CD14-positive monocyte (primary cell): ENCODE results near the gene GPHA2. TPM values are rescaled to one million over a fixed set of nuclear protein-coding genes. Genes with fewer than 3 reads are reported as not detected.
A peak's percentile ranks its signal among the peaks of the same experiment; 100 is the strongest.

Source experiments
- DNase-seq, 3 donors: peaks; one replicate each; pipeline ENCODE4 v3.0.0-alpha.2; 2011 to 2022
- H2AFZ ChIP-seq: 2 replicates; pipeline ENCODE4 v1.6.0; 2012; ENCODE audit warnings: mild to moderate bottlenecking, low read depth, low read length, inconsistent platforms; ENCODE audit not compliant: insufficient read depth, poor library complexity, severe bottlenecking
- H3K27ac ChIP-seq, 2 donors: 1 replicate in 1 of 2; 2 replicates in 1 of 2; pipeline ENCODE4 v1.5.1; 2012 to 2013; ENCODE audit warnings: low read length in 2 of 2, control low read depth in 1 of 2, inconsistent platforms in 1 of 2, low read depth in 1 of 2, mild to moderate bottlenecking in 1 of 2
- H3K27me3 ChIP-seq, 2 donors: one replicate each; pipeline versions ENCODE4 v1.6.0 to v1.6.1; 2011 to 2013; ENCODE audit warnings: low read length in 2 of 2; ENCODE audit not compliant: control insufficient read depth in 2 of 2, insufficient read depth in 2 of 2
- H3K36me3 ChIP-seq, 2 donors: replicated peaks in 1 of 2; 1 replicate in 1 of 2; 2 replicates in 1 of 2; pipeline versions ENCODE4 v1.5.1 to v1.6.1; 2012 to 2013; ENCODE audit warnings: low read length in 2 of 2, control low read depth in 1 of 2, inconsistent platforms in 1 of 2, mild to moderate bottlenecking in 1 of 2; ENCODE audit not compliant: insufficient read depth in 2 of 2, control insufficient read depth in 1 of 2
- H3K4me1 ChIP-seq, 2 donors: 1 replicate in 1 of 2; 2 replicates in 1 of 2; pipeline versions ENCODE4 v1.5.1 to v1.6.1; 2012 to 2013; ENCODE audit warnings: low read length in 2 of 2, control low read depth in 1 of 2, inconsistent platforms in 1 of 2, mild to moderate bottlenecking in 1 of 2, moderate library complexity in 1 of 2; ENCODE audit not compliant: insufficient read depth in 2 of 2, control insufficient read depth in 1 of 2
- H3K4me2 ChIP-seq: replicated peaks from 2 replicates; pipeline ENCODE3; 2012; ENCODE audit warnings: low read length, moderate library complexity, mild to moderate bottlenecking; ENCODE audit not compliant: poor library complexity, severe bottlenecking; ENCODE audit errors: extremely low read depth
- H3K4me3 ChIP-seq, 3 experiments: fragments of 200-600 bp in 1 of 3; sonication (generic) in 1 of 3; replicated peaks in 1 of 3; 1 replicate in 2 of 3; 2 replicates in 1 of 3; pipeline ENCODE4 v1.5.1; 2011 to 2013; ENCODE audit warnings: low read length in 3 of 3, mild to moderate bottlenecking in 3 of 3, control low read depth in 2 of 3, low read depth in 2 of 3, inconsistent platforms in 1 of 3, moderate library complexity in 1 of 3
- H3K79me2 ChIP-seq: 2 replicates; pipeline ENCODE4 v1.6.0; 2012; ENCODE audit warnings: mild to moderate bottlenecking, control low read depth, inconsistent platforms, low read length, moderate library complexity; ENCODE audit not compliant: insufficient read depth
- H3K9ac ChIP-seq: 2 replicates; pipeline ENCODE4 v1.6.0; 2017; ENCODE audit warnings: low read length, mild to moderate bottlenecking; ENCODE audit not compliant: insufficient read depth, poor library complexity, severe bottlenecking
- H3K9me3 ChIP-seq, 2 donors: replicated peaks in 1 of 2; 1 replicate in 1 of 2; 2 replicates in 1 of 2; pipeline versions ENCODE4 v1.5.1 to v1.6.1; 2012 to 2013; ENCODE audit warnings: low read length in 2 of 2, control low read depth in 1 of 2; ENCODE audit not compliant: control insufficient read depth in 1 of 2, insufficient read depth in 1 of 2
- H4K20me1 ChIP-seq: 2 replicates; pipeline ENCODE4 v1.6.0; 2012; ENCODE audit warnings: mild to moderate bottlenecking, low read length, control low read depth, moderate library complexity; ENCODE audit not compliant: insufficient read depth
- H3K27ac Mint-ChIP-seq, 7 donors: one replicate each; pipeline ENCODE4 v1.8.0; 2020; ENCODE audit warnings: mild to moderate bottlenecking in 7 of 7, mixed read lengths in 7 of 7, moderate library complexity in 6 of 7, inconsistent platforms in 2 of 7
- H3K27me3 Mint-ChIP-seq, 3 donors: one replicate each; pipeline ENCODE4 v1.8.0; 2021 to 2022; ENCODE audit warnings: low read depth in 3 of 3, mild to moderate bottlenecking in 3 of 3, mixed read lengths in 3 of 3, moderate library complexity in 3 of 3, inconsistent platforms in 1 of 3
- H3K36me3 Mint-ChIP-seq, 2 donors: one replicate each; pipeline ENCODE4 v1.8.0; 2020; ENCODE audit warnings: mixed read lengths in 2 of 2, inconsistent platforms in 1 of 2, mild to moderate bottlenecking in 1 of 2
- H3K4me1 Mint-ChIP-seq: one replicate; pipeline ENCODE4 v1.8.0; 2020; ENCODE audit warnings: mild to moderate bottlenecking, mixed read lengths
- H3K4me3 Mint-ChIP-seq, 2 donors: one replicate each; pipeline ENCODE4 v1.8.0; 2020; ENCODE audit warnings: mild to moderate bottlenecking in 2 of 2, mixed read lengths in 2 of 2, moderate library complexity in 1 of 2
- H3K9me3 Mint-ChIP-seq, 7 donors: one replicate each; pipeline ENCODE4 v1.8.0; 2020 to 2022; ENCODE audit warnings: mixed read lengths in 7 of 7, mild to moderate bottlenecking in 6 of 7, moderate library complexity in 6 of 7, inconsistent platforms in 2 of 7
- CTCF ChIP-seq: fragments of 200-600 bp; IDR thresholded peaks from one replicate; pipeline ENCODE4 v1.8.0; 2022; ENCODE audit warnings: antibody characterized with exemption, mild to moderate bottlenecking
- WGBS: methylation state at CpG from one replicate; pipeline ENCODE4 v1.1.5; 2013; ENCODE audit warnings: missing lambda C conversion rate; ENCODE audit not compliant: insufficient coverage; 5-methylcytosine and 5-hydroxymethylcytosine counted together
- intact Hi-C, 2 donors: fragments of 100-400 bp; cut with micrococcal nuclease; formaldehyde crosslinking; loops; one replicate each; pipeline versions ENCODE4 v1.15.0 to v1.15.1; 2023
- polyA plus RNA-seq, 3 donors: library from polyadenylated mRNA; depleted of rRNA in 1 of 3; unstranded in 2 of 3; stranded (reverse) in 1 of 3; fragments of 300-500 nt in 2 of 3; fragments of >200 nt in 1 of 3; fragmentation: Illumina TruSeq in 2 of 3; gene quantifications; 1 replicate in 2 of 3; 2 replicates in 1 of 3; pipeline ENCODE4 v1.2.3, GENCODE V29; 2012 to 2021

The GPHA2 gene
- polyA plus RNA-seq, 3 donors, result not detected

- no peaks in the 10 kb centered on the region for H3K79me2 ChIP-seq
- TF ChIP-seq CTCF, result no peak
Observed at GRCh38 chr11:64959498-64959897, 23.8 kb upstream of the GPHA2 start.

GRCh38 chr11:64954201-64954600 is 18.5 kb upstream of the GPHA2 start:
- Histone ChIP-seq H3K36me3 (no peaks in the 10 kb centered on the region), H3K4me3 (no peak overlapping the region), H3K79me2 (no peaks in the 10 kb centered on the region), H2AFZ (peak overlapping the region; percentile 22), H3K9me3 (no peaks in the 10 kb centered on the region), H3K4me1 (no peaks in the 10 kb centered on the region), H3K4me2 (no peak overlapping the region), H3K9ac (no peak overlapping the region), H4K20me1 (no peaks in the 10 kb centered on the region), H3K27ac (no peak overlapping the region), H3K27me3 (peaks cover 0 to 6% of the 10 kb centered on the region in 2 donors)
- H3K27ac Mint-ChIP-seq, result no peak overlapping the region
- H3K9me3 Mint-ChIP-seq, result no peaks in the 10 kb centered on the region
- 71% methylated on average over 4 of the region's 5 CpGs for WGBS
- no peaks in the 10 kb centered on the region for H3K36me3 Mint-ChIP-seq
- no peak for DNase-seq
- no peaks in the 10 kb centered on the region for H3K4me1 Mint-ChIP-seq
- intact Hi-C loops, result no loop called here
- peaks cover 4 to 28% (median 24%) of the 10 kb centered on the region in 3 donors for H3K27me3 Mint-ChIP-seq
- no peak overlapping the region for H3K4me3 Mint-ChIP-seq
- TF ChIP-seq CTCF, result no peak

More at GRCh38 chr11:64959498-64959897, 23.8 kb upstream of the GPHA2 start:
- Histone ChIP-seq H3K4me2 (no peak overlapping the region), H2AFZ (no peak overlapping the region), H3K27ac (no peak overlapping the region), H3K9ac (no peak overlapping the region), H3K27me3 (peaks cover 0 to 4% of the 10 kb centered on the region in 2 donors), H3K36me3 (no peaks in the 10 kb centered on the region), H3K4me3 (no peak overlapping the region), H3K9me3 (no peaks in the 10 kb centered on the region), H3K4me1 (peaks cover 5 to 6% of the 10 kb centered on the region in 2 donors), H4K20me1 (no peaks in the 10 kb centered on the region)
- Mint-ChIP-seq H3K27ac (no peak overlapping the region), H3K9me3 (no peaks in the 10 kb centered on the region), H3K4me1 (peaks cover 8% of the 10 kb centered on the region), H3K27me3 (peaks cover 5 to 12% (median 7%) of the 10 kb centered on the region in 3 donors), H3K36me3 (no peaks in the 10 kb centered on the region), H3K4me3 (no peak overlapping the region)
- WGBS, result 100% methylated on average over 1 of the region's 3 CpGs
- intact Hi-C loops, result no loop called here
- DNase-seq, result no peak
